ENCODE results near the gene TMEM121.
"Not testable (repeated sequence)": the region's sequence is repeated elsewhere in the genome, so short reads cannot be mapped to it uniquely, and the experiment has no call there.

Gene TMEM121

GRCh38 chr14:105558449-105559154, 32.2 kb downstream of the TMEM121 start:
- H3K36me3 ChIP-seq (ENCODE audit: control insufficient read depth, insufficient read depth, low read length); H3K4me1 ChIP-seq (ENCODE audit: control insufficient read depth, insufficient read depth, low read length); H3K4me3 ChIP-seq (ENCODE audit: low read length); H3K27me3 ChIP-seq (ENCODE audit: control insufficient read depth, insufficient read depth, low read length); H3K9ac ChIP-seq (ENCODE audit: low read length); H3K9me3 ChIP-seq (ENCODE audit: control insufficient read depth, low read length): not testable (repeated sequence)

GRCh38 chr14:105559384-105560047, 33.1 kb downstream of the TMEM121 start:
- not testable (repeated sequence) for H3K9ac ChIP-seq (ENCODE audit: low read length); H3K36me3 ChIP-seq (ENCODE audit: control insufficient read depth, insufficient read depth, low read length); H3K27me3 ChIP-seq (ENCODE audit: control insufficient read depth, insufficient read depth, low read length); H3K4me3 ChIP-seq (ENCODE audit: low read length); H3K9me3 ChIP-seq (ENCODE audit: control insufficient read depth, low read length); H3K4me1 ChIP-seq (ENCODE audit: control insufficient read depth, insufficient read depth, low read length)

DNA sequence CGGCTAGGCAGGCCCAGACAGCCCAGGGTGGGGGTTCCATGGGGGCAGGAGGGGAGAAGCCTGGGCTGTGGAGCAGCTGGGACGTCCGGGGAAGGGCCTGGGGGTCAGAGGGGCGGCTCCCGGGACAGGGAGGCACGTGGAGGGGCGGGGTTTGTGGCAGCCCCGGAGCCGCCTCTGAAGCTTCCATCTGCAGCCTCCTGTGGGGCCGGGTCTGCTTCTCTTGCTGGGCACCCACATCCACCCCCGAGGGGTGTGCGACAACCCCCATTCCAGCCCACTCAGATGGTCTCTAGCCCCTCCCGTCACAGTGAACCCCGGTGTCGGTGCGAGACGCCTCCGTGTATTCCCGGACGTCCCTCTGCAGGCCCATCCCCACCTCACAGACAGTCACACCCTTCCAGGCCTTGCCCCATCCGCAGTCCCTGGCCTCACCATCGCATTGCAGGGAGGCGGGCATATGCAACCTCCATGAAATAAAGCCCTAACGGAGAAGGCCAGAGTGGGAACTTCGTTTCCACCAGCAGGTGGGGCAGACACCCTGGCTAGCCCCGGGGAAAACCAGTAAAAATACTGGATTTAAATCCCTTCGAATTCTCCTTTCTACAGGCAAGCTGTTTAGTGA, 33.8 kb downstream of the TMEM121 start:
- not testable (repeated sequence) for H3K36me3 ChIP-seq (ENCODE audit: control insufficient read depth, insufficient read depth, low read length); H3K9ac ChIP-seq (ENCODE audit: low read length); H3K9me3 ChIP-seq (ENCODE audit: control insufficient read depth, low read length); H3K27me3 ChIP-seq (ENCODE audit: control insufficient read depth, insufficient read depth, low read length); H3K4me3 ChIP-seq (ENCODE audit: low read length); H3K4me1 ChIP-seq (ENCODE audit: control insufficient read depth, insufficient read depth, low read length)

DNA sequence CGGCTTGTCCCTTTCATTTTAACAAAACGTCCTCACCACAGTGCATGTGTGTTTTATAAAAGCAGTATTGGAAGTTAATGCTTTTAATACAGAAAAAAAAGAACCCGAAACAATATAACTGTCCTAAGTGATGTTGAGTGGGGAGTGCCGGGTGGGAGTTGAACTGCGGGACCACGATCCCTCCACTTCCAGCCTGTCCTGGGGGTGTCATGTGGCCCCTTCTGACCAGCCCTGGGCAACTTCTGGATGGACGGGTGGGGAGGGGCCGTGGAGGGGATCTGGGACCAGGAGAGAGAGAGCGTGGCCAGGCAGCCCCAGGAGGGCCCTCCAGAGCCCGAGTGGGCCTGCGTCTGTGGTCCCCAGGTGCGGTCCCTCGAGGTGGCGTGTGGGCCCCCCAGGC, 35.0 kb downstream of the TMEM121 start:
- not testable (repeated sequence) for H3K9ac ChIP-seq (ENCODE audit: low read length); H3K27me3 ChIP-seq (ENCODE audit: control insufficient read depth, insufficient read depth, low read length); H3K4me1 ChIP-seq (ENCODE audit: control insufficient read depth, insufficient read depth, low read length); H3K4me3 ChIP-seq (ENCODE audit: low read length); H3K9me3 ChIP-seq (ENCODE audit: control insufficient read depth, low read length); H3K36me3 ChIP-seq (ENCODE audit: control insufficient read depth, insufficient read depth, low read length)

DNA sequence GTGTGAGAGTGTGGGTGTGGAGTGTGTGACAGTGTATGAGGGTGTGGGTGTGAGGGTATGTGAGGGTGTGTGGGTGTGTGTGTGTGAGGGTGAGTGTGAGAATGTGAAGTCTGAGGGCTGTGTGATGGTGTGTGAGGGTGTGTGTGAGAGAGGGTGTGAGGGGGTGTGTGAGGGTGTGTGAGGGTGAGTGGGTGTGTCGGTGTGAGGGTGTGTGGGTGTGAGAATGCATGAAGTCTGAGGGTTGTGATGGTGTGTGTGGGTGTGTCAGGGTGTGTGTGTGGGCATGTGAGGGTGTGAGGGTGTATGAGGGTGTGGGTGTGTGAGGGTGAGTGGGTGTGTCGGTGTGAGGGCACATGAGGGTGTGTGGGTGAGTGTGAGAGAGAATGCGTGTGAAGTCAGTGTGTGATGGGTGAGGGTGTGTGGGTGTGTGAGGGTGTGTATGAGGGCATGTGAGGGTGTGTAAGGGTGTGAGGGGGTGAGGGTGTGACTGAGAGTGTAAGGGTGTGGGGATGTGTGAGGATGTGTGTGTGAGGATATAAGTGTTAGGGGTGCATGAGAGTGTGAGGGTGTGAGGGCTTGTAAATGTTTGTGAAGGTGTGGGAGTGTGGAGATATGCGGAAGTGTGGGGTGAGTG, 36.4 kb downstream of the TMEM121 start:
- H3K4me3 ChIP-seq (ENCODE audit: low read length) = no peak overlapping the region
- no peak overlapping the region for H3K9ac ChIP-seq (ENCODE audit: low read length)

DNA sequence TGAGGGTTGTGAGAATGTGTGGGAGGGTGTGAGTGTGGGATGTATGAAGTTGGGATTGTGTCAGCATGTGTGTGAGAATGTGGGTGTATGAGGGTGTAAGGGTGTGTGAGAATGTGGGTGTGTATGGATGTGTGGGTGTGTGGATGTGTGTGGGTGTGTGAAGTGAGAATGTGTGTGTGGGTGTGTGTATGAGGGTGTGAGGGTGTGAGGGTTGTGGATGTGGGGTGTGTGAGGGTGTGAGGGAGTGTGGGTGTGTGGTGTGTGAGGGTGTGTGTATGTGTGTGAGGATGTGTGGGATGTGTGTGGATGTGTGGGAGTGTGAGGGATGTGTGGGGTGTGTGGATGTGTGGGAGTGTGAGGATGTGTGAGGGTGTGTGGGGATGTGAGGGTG, 37.0 kb downstream of the TMEM121 start:
- Histone ChIP-seq H3K27me3 (ENCODE audit: control insufficient read depth, insufficient read depth, low read length) (no peaks in the 10 kb centered on the region), H3K9ac (ENCODE audit: low read length) (no peak overlapping the region), H3K4me1 (ENCODE audit: control insufficient read depth, insufficient read depth, low read length) (no peaks in the 10 kb centered on the region), H3K4me3 (ENCODE audit: low read length) (no peak overlapping the region), H3K36me3 (ENCODE audit: control insufficient read depth, insufficient read depth, low read length) (no peaks in the 10 kb centered on the region), H3K9me3 (ENCODE audit: control insufficient read depth, low read length) (no peaks in the 10 kb centered on the region)

More for the DNA sequence above, 36.4 kb downstream of the TMEM121 start:
- no peaks in the 10 kb centered on the region for H3K4me1 ChIP-seq (ENCODE audit: control insufficient read depth, insufficient read depth, low read length)
- no peaks in the 10 kb centered on the region for H3K9me3 ChIP-seq (ENCODE audit: control insufficient read depth, low read length)
- no peaks in the 10 kb centered on the region for H3K27me3 ChIP-seq (ENCODE audit: control insufficient read depth, insufficient read depth, low read length)
- H3K36me3 ChIP-seq (ENCODE audit: control insufficient read depth, insufficient read depth, low read length) = no peaks in the 10 kb centered on the region

DNA sequence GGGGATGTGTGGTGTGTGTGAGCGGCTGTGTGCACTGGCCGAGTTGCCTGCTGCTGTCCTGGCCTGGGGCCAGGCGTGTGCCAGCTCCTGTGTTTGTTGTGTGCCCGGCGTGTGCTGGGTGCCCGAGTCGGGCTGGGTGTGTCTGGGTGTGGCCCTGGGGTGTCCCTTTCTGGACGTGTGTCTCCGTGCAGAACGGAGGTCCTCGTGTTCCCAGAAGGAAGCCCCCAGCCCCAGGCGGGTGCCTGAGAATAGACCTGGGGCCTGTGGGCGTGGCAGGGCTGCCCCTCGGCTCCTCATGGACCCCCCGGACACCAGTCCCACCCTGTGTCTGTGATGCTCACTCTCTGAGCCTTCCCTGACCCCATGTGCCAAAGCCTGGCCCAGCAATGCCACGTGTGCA, 38.2 kb downstream of the TMEM121 start:
- H3K4me1 ChIP-seq (ENCODE audit: control insufficient read depth, insufficient read depth, low read length); H3K4me3 ChIP-seq (ENCODE audit: low read length); H3K27me3 ChIP-seq (ENCODE audit: control insufficient read depth, insufficient read depth, low read length); H3K9ac ChIP-seq (ENCODE audit: low read length); H3K9me3 ChIP-seq (ENCODE audit: control insufficient read depth, low read length); H3K36me3 ChIP-seq (ENCODE audit: control insufficient read depth, insufficient read depth, low read length): not testable (repeated sequence)

- H3K4me3 ChIP-seq (ENCODE audit: low read length); H3K36me3 ChIP-seq (ENCODE audit: control insufficient read depth, insufficient read depth, low read length); H3K9me3 ChIP-seq (ENCODE audit: control insufficient read depth, low read length); H3K27me3 ChIP-seq (ENCODE audit: control insufficient read depth, insufficient read depth, low read length); H3K9ac ChIP-seq (ENCODE audit: low read length); H3K4me1 ChIP-seq (ENCODE audit: control insufficient read depth, insufficient read depth, low read length): not testable (repeated sequence)
Observed at GRCh38 chr14:105565185-105565919, 39.0 kb downstream of the TMEM121 start.

GRCh38 chr14:105566248-105567163, 40.1 kb downstream of the TMEM121 start:
- not testable (repeated sequence) for H3K4me3 ChIP-seq (ENCODE audit: low read length); H3K9me3 ChIP-seq (ENCODE audit: control insufficient read depth, low read length); H3K36me3 ChIP-seq (ENCODE audit: control insufficient read depth, insufficient read depth, low read length); H3K27me3 ChIP-seq (ENCODE audit: control insufficient read depth, insufficient read depth, low read length); H3K4me1 ChIP-seq (ENCODE audit: control insufficient read depth, insufficient read depth, low read length); H3K9ac ChIP-seq (ENCODE audit: low read length)

DNA sequence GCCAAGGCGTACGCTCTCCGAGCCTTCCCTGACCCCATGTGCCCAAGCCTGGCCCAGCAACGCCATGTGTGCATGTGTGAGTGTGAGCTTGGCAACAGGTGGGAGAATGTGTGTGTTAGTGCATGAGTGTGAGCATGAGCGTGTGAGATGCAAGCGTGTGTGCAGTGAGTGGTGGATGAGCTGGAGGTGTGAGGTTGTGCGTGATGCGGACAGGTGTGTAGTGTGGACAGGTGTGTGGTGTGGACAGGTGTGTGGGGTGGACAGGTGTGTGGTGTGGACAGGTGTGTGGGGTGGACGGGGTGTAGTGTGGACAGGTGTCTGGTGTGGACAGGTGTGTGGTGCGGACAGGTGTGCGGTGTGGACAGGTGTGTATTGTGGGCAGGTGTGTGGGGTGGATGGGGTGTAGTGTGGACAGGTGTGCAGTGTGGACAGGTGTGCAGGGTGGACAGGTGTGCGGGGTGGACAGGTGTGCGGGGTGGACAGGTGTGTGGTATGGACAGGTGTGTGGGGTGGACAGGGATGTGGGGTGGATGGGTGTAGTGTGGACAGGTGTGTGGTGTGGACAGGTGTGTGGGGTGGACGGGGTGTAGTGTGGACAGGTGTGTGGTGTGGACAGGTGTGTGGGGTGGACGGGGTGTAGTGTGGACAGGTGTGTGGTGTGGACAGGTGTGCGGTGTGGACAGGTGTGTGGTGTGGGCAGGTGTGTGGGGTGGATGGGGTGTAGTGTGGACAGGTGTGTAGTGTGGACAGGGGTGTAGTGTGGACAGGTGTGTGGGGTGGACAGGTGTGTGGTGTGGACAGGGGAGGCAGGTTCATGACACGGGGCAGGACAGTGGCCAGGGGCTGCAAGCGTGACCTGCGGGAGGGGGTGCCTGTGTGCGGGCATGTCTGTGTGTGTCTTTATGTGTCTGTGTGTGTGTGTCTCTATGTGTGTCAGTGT, 41.1 kb downstream of the TMEM121 start:
- H3K9ac ChIP-seq (ENCODE audit: low read length); H3K36me3 ChIP-seq (ENCODE audit: control insufficient read depth, insufficient read depth, low read length); H3K4me1 ChIP-seq (ENCODE audit: control insufficient read depth, insufficient read depth, low read length); H3K27me3 ChIP-seq (ENCODE audit: control insufficient read depth, insufficient read depth, low read length); H3K4me3 ChIP-seq (ENCODE audit: low read length); H3K9me3 ChIP-seq (ENCODE audit: control insufficient read depth, low read length): not testable (repeated sequence)
